ENCODE measurements around the gene RHBDF1. TPM values are rescaled to one million over a fixed set of nuclear protein-coding genes. Genes with fewer than 3 reads are reported as not detected.

Gene RHBDF1
- total RNA-seq, 4 donors from 2014 or later = 26.7 to 43.0 (median 30.2) TPM

- no peak for DNase-seq (ENCODE audit: extremely low spot score)
- no peaks in the 10 kb centered on the region for H3K9me3 ChIP-seq
- H3K4me3 ChIP-seq = no peak overlapping the region
- H3K36me3 ChIP-seq = peaks cover 12 to 73% (median 65%) of the 10 kb centered on the region in 4 donors
- no peaks in the 10 kb centered on the region for H3K27me3 ChIP-seq
- 94% methylated on average over 25 of the region's 31 CpGs for WGBS
- peaks cover 40 to 52% (median 48%) of the 10 kb centered on the region in 4 donors for H3K4me1 ChIP-seq
- intact Hi-C loops (cut with DNase I) = no loop called here
- TF ChIP-seq EP300 (IDR thresholded peaks at IDR 0.05) (no peak), CTCF (IDR thresholded peaks at IDR 0.05) (no peak), POLR2A (IDR thresholded peaks at IDR 0.05; ENCODE audit: low read depth) (no peak), POLR2AphosphoS5 (IDR thresholded peaks at IDR 0.05) (no peak)
- H3K27ac ChIP-seq (replicated peaks in 1 of 4) = no peak overlapping the region
These were observed 10.7 kb upstream of the RHBDF1 start for GRCh38 chr16:83060-83603.

- peaks cover 52 to 66% (median 61%) of the 10 kb centered on the region in 4 donors for H3K4me1 ChIP-seq
- 71% methylated on average over 28 of the region's 32 CpGs for WGBS
- no peak for DNase-seq (ENCODE audit: extremely low spot score)
- peaks cover 0 to 39% (median 31%) of the 10 kb centered on the region in 4 donors for H3K36me3 ChIP-seq
- H3K4me3 ChIP-seq = peak overlapping the region; percentile 84 to 98 (median 88)
- no peaks in the 10 kb centered on the region for H3K27me3 ChIP-seq
- TF ChIP-seq EP300 (IDR thresholded peaks at IDR 0.05) = no peak
- no peak for TF ChIP-seq CTCF (IDR thresholded peaks at IDR 0.05)
- no peak for TF ChIP-seq POLR2A (IDR thresholded peaks at IDR 0.05; ENCODE audit: low read depth)
- no peak for TF ChIP-seq POLR2AphosphoS5 (IDR thresholded peaks at IDR 0.05)
- intact Hi-C loops (cut with DNase I) = no loop called here
- H3K27ac ChIP-seq (replicated peaks in 1 of 4) = peak overlapping the region in 3 of 4 donors; percentile 93 to 97 (median 94)
- no peaks in the 10 kb centered on the region for H3K9me3 ChIP-seq
These were observed 7.0 kb upstream of the RHBDF1 start for GRCh38 chr16:79151-80054.

GRCh38 chr16:78444-79150 is 6.2 kb upstream of the RHBDF1 start:
- DNase-seq (ENCODE audit: extremely low spot score) = no peak

More at GRCh38 chr16:78444-79150, 6.2 kb upstream of the RHBDF1 start:
- peaks cover 0 to 32% (median 27%) of the 10 kb centered on the region in 4 donors for H3K36me3 ChIP-seq
- peak overlapping the region; percentile 84 to 98 (median 88) for H3K4me3 ChIP-seq
- TF ChIP-seq CTCF (IDR thresholded peaks at IDR 0.05) (no peak), POLR2AphosphoS5 (IDR thresholded peaks at IDR 0.05) (peak in 1 of 2 donors; percentile 6)
- H3K27me3 ChIP-seq = no peaks in the 10 kb centered on the region
- H3K4me1 ChIP-seq = peaks cover 52 to 66% (median 61%) of the 10 kb centered on the region in 4 donors
- H3K9me3 ChIP-seq = no peaks in the 10 kb centered on the region
- intact Hi-C loops (cut with DNase I) = no loop called here
- peak overlapping the region; percentile 93 to 97 (median 94) for H3K27ac ChIP-seq (replicated peaks in 1 of 4)
- WGBS = 4% methylated on average over 24 of the region's 36 CpGs

All from esophagus muscularis mucosa (tissue), 4 donors.